ENCODE measurements around the gene CNTN4.

CNTN4 gene

GRCh38 chr3:2650746-2651145, 552.1 kb downstream of the CNTN4 start:
- Histone ChIP-seq H3K27me3 (ENCODE audit: control insufficient read depth, insufficient read depth, low read length, poor library complexity, severe bottlenecking) (no peaks in the 10 kb centered on the region), H3K36me3 (ENCODE audit: control insufficient read depth, insufficient read depth, low read length) (no peaks in the 10 kb centered on the region), H3K9me3 (ENCODE audit: control insufficient read depth, low read length) (no peaks in the 10 kb centered on the region), H3K4me1 (ENCODE audit: control insufficient read depth, insufficient read depth, low read length) (no peaks in the 10 kb centered on the region), H3K27ac (ENCODE audit: insufficient read depth, low read depth, low read length, poor library complexity, severe bottlenecking) (no peak overlapping the region), H3K4me3 (ENCODE audit: insufficient read depth, low read depth, low read length) (no peak overlapping the region)
- WGBS, 2 experiments: 92 to 95% methylated on average over 2 to 3 of the region's 3 CpGs

- Histone ChIP-seq H3K27me3 (ENCODE audit: control insufficient read depth, insufficient read depth, low read length, poor library complexity, severe bottlenecking) (no peaks in the 10 kb centered on the region), H3K9me3 (ENCODE audit: control insufficient read depth, low read length) (no peaks in the 10 kb centered on the region), H3K27ac (ENCODE audit: insufficient read depth, low read depth, low read length, poor library complexity, severe bottlenecking) (no peak overlapping the region), H3K4me3 (ENCODE audit: insufficient read depth, low read depth, low read length) (no peak overlapping the region), H3K4me1 (ENCODE audit: control insufficient read depth, insufficient read depth, low read length) (no peaks in the 10 kb centered on the region), H3K36me3 (ENCODE audit: control insufficient read depth, insufficient read depth, low read length) (no peaks in the 10 kb centered on the region)
- WGBS, 2 experiments: 95 to 100% methylated on average over 2 of the region's 2 CpGs
These were observed 553.7 kb downstream of the CNTN4 start for GRCh38 chr3:2652386-2652785.

- no peaks in the 10 kb centered on the region for H3K36me3 ChIP-seq (ENCODE audit: control insufficient read depth, insufficient read depth, low read length)
- no peaks in the 10 kb centered on the region for H3K9me3 ChIP-seq (ENCODE audit: control insufficient read depth, low read length)
- H3K27me3 ChIP-seq (ENCODE audit: control insufficient read depth, insufficient read depth, low read length, poor library complexity, severe bottlenecking): no peaks in the 10 kb centered on the region
- no peak overlapping the region for H3K4me3 ChIP-seq (ENCODE audit: insufficient read depth, low read depth, low read length)
- no peak overlapping the region for H3K27ac ChIP-seq (ENCODE audit: insufficient read depth, low read depth, low read length, poor library complexity, severe bottlenecking)
- H3K4me1 ChIP-seq (ENCODE audit: control insufficient read depth, insufficient read depth, low read length): no peaks in the 10 kb centered on the region
- 90 to 95% methylated on average over 1 of the region's 1 CpG for WGBS, 2 experiments
These were observed 555.0 kb downstream of the CNTN4 start for GRCh38 chr3:2653706-2654105.

GRCh38 chr3:2655229-2655701, 556.6 kb downstream of the CNTN4 start:
- Histone ChIP-seq H3K4me3 (ENCODE audit: insufficient read depth, low read depth, low read length) (no peak overlapping the region), H3K27me3 (ENCODE audit: control insufficient read depth, insufficient read depth, low read length, poor library complexity, severe bottlenecking) (no peaks in the 10 kb centered on the region), H3K4me1 (ENCODE audit: control insufficient read depth, insufficient read depth, low read length) (no peaks in the 10 kb centered on the region), H3K27ac (ENCODE audit: insufficient read depth, low read depth, low read length, poor library complexity, severe bottlenecking) (no peak overlapping the region), H3K36me3 (ENCODE audit: control insufficient read depth, insufficient read depth, low read length) (no peaks in the 10 kb centered on the region), H3K9me3 (ENCODE audit: control insufficient read depth, low read length) (no peaks in the 10 kb centered on the region)
- WGBS, 2 experiments: 69% methylated on average over 1 of the region's 1 CpG

GRCh38 chr3:2656806-2657777, 558.4 kb downstream of the CNTN4 start:
- H3K4me1 ChIP-seq (ENCODE audit: control insufficient read depth, insufficient read depth, low read length): no peaks in the 10 kb centered on the region
- WGBS, 2 experiments: 94 to 95% methylated on average over 8 to 9 of the region's 10 CpGs
- no peaks in the 10 kb centered on the region for H3K36me3 ChIP-seq (ENCODE audit: control insufficient read depth, insufficient read depth, low read length)
- no peaks in the 10 kb centered on the region for H3K9me3 ChIP-seq (ENCODE audit: control insufficient read depth, low read length)
- no peak overlapping the region for H3K4me3 ChIP-seq (ENCODE audit: insufficient read depth, low read depth, low read length)
- H3K27me3 ChIP-seq (ENCODE audit: control insufficient read depth, insufficient read depth, low read length, poor library complexity, severe bottlenecking): no peaks in the 10 kb centered on the region
- H3K27ac ChIP-seq (ENCODE audit: insufficient read depth, low read depth, low read length, poor library complexity, severe bottlenecking): no peak overlapping the region

GRCh38 chr3:2657971-2658370, 559.3 kb downstream of the CNTN4 start:
- WGBS, 2 experiments: 91 to 92% methylated on average over 6 of the region's 6 CpGs
- Histone ChIP-seq H3K4me3 (ENCODE audit: insufficient read depth, low read depth, low read length) (no peak overlapping the region), H3K4me1 (ENCODE audit: control insufficient read depth, insufficient read depth, low read length) (no peaks in the 10 kb centered on the region), H3K27me3 (ENCODE audit: control insufficient read depth, insufficient read depth, low read length, poor library complexity, severe bottlenecking) (no peaks in the 10 kb centered on the region), H3K36me3 (ENCODE audit: control insufficient read depth, insufficient read depth, low read length) (no peaks in the 10 kb centered on the region), H3K9me3 (ENCODE audit: control insufficient read depth, low read length) (no peaks in the 10 kb centered on the region), H3K27ac (ENCODE audit: insufficient read depth, low read depth, low read length, poor library complexity, severe bottlenecking) (no peak overlapping the region)

GRCh38 chr3:2659896-2660295, 561.2 kb downstream of the CNTN4 start:
- no peaks in the 10 kb centered on the region for H3K9me3 ChIP-seq (ENCODE audit: control insufficient read depth, low read length)
- no peaks in the 10 kb centered on the region for H3K36me3 ChIP-seq (ENCODE audit: control insufficient read depth, insufficient read depth, low read length)
- H3K27ac ChIP-seq (ENCODE audit: insufficient read depth, low read depth, low read length, poor library complexity, severe bottlenecking): no peak overlapping the region
- no peak overlapping the region for H3K4me3 ChIP-seq (ENCODE audit: insufficient read depth, low read depth, low read length)
- H3K4me1 ChIP-seq (ENCODE audit: control insufficient read depth, insufficient read depth, low read length): no peaks in the 10 kb centered on the region
- no peaks in the 10 kb centered on the region for H3K27me3 ChIP-seq (ENCODE audit: control insufficient read depth, insufficient read depth, low read length, poor library complexity, severe bottlenecking)
- 92 to 98% methylated on average over 1 to 2 of the region's 3 CpGs for WGBS, 2 experiments

GRCh38 chr3:2661078-2661477, 562.4 kb downstream of the CNTN4 start:
- H3K4me1 ChIP-seq (ENCODE audit: control insufficient read depth, insufficient read depth, low read length): no peaks in the 10 kb centered on the region
- no peak overlapping the region for H3K4me3 ChIP-seq (ENCODE audit: insufficient read depth, low read depth, low read length)
- 88 to 89% methylated on average over 1 of the region's 1 CpG for WGBS, 2 experiments

GRCh38 chr3:2677501-2677900, 578.8 kb downstream of the CNTN4 start:
- no peaks in the 10 kb centered on the region for H3K9me3 ChIP-seq (ENCODE audit: control insufficient read depth, low read length)
- H3K4me3 ChIP-seq (ENCODE audit: insufficient read depth, low read depth, low read length): no peak overlapping the region
- H3K4me1 ChIP-seq (ENCODE audit: control insufficient read depth, insufficient read depth, low read length): no peaks in the 10 kb centered on the region
- H3K27me3 ChIP-seq (ENCODE audit: control insufficient read depth, insufficient read depth, low read length, poor library complexity, severe bottlenecking): no peaks in the 10 kb centered on the region
- 95 to 100% methylated on average over 2 of the region's 2 CpGs for WGBS, 2 experiments
- no peak overlapping the region for H3K27ac ChIP-seq (ENCODE audit: insufficient read depth, low read depth, low read length, poor library complexity, severe bottlenecking)
- no peaks in the 10 kb centered on the region for H3K36me3 ChIP-seq (ENCODE audit: control insufficient read depth, insufficient read depth, low read length)

More at GRCh38 chr3:2661078-2661477, 562.4 kb downstream of the CNTN4 start:
- Histone ChIP-seq H3K27ac (ENCODE audit: insufficient read depth, low read depth, low read length, poor library complexity, severe bottlenecking) (no peak overlapping the region), H3K36me3 (ENCODE audit: control insufficient read depth, insufficient read depth, low read length) (no peaks in the 10 kb centered on the region), H3K9me3 (ENCODE audit: control insufficient read depth, low read length) (no peaks in the 10 kb centered on the region), H3K27me3 (ENCODE audit: control insufficient read depth, insufficient read depth, low read length, poor library complexity, severe bottlenecking) (no peaks in the 10 kb centered on the region)

- WGBS, 2 experiments: 93 to 98% methylated on average over 3 to 4 of the region's 5 CpGs
- no peak overlapping the region for H3K4me3 ChIP-seq (ENCODE audit: insufficient read depth, low read depth, low read length)
These were observed 581.6 kb downstream of the CNTN4 start for GRCh38 chr3:2680236-2680635.

More at GRCh38 chr3:2680236-2680635, 581.6 kb downstream of the CNTN4 start:
- Histone ChIP-seq H3K27me3 (ENCODE audit: control insufficient read depth, insufficient read depth, low read length, poor library complexity, severe bottlenecking) (no peaks in the 10 kb centered on the region), H3K9me3 (ENCODE audit: control insufficient read depth, low read length) (no peaks in the 10 kb centered on the region), H3K36me3 (ENCODE audit: control insufficient read depth, insufficient read depth, low read length) (no peaks in the 10 kb centered on the region), H3K4me1 (ENCODE audit: control insufficient read depth, insufficient read depth, low read length) (no peaks in the 10 kb centered on the region), H3K27ac (ENCODE audit: insufficient read depth, low read depth, low read length, poor library complexity, severe bottlenecking) (no peak overlapping the region)

Data from ectodermal cell (in vitro differentiated cells).